Measurements from ENCODE around the gene IFIT3.

GRCh38 chr10:89368129-89368528 is 40.3 kb downstream of the IFIT3 start:
- TF ChIP-seq EP300 (IDR thresholded peaks at IDR 0.05; ENCODE audit: borderline replicate concordance) (no peak), YY1 (IDR thresholded peaks at IDR 0.05; ENCODE audit: low read depth) (no peak), CREB1 (IDR thresholded peaks at IDR 0.05; ENCODE audit: low read depth) (no peak), REST (IDR thresholded peaks at IDR 0.05; ENCODE audit: low read depth) (no peak), CEBPB (IDR thresholded peaks at IDR 0.05) (no peak), RAD21 (IDR thresholded peaks at IDR 0.05; ENCODE audit: low read depth) (no peak)

All from Ishikawa (cell line).